Measurements from ENCODE around the gene ZNF814. TPM values are rescaled to one million over a fixed set of nuclear protein-coding genes. Genes with fewer than 3 reads are reported as not detected.
"Not testable (repeated sequence)": the region's sequence is repeated elsewhere in the genome, so short reads cannot be mapped to it uniquely, and the experiment has no call there.

The ZNF814 gene
- total RNA-seq, 2 donors from 2014 or later: 23.4 to 37.1 TPM

DNA sequence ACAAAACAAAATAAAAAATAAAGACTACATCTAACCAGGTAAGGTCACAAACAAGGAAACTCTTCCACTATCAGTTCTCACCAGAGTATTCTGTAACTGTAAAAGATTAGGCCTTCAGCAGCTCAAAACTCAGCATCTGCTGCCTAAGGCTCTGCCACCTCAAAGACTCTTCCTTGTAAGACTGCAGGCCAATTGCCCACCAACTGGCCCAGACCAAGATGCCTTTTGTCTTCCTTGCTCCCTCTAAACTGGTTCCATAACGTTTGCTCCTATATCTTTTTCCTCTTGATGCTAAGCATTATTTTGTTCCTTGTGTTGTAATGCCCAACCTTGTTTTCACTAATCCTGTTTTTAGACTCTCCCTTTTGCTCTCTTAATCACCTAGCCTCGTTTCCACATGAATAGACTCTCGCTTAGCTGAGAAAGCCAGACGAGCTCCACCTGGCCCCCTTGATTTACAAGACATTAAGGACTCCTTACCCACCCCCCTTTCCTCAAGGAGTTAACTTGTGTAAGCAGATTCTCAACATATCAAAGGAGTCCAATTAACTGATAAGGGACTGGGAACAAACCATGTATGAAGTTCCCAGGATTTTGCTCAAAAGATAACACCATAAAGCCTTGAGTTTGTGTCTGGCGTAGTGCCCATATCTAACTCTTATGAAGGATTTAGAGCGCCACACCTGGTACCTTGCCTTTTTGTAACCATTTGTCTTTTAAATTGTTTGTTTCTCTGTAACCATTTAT, 1.5 kb downstream of the ZNF814 start:
- H3K27me3 Mint-ChIP-seq: no peaks in the 10 kb centered on the region
- no peak for ATAC-seq

DNA sequence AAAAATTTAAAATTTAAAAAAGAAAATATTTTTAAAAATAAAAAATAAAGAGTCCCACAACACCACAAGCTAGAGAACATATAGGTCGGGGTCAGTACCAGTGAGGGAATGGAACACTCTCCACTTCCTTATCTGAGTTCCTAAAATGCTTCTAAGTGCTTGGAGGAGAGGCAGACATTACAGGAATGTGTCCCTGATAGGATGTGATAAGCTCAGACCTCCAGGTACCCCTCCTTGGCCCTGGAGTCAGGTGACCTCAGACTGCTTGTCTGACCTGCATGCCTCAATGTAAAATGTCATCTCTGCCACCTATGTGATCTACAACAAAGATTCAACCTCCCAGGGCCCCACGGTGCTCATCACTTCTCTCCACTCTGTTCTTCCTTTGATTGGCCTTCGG, 2.8 kb downstream of the ZNF814 start:
- Mint-ChIP-seq H3K4me1 (peaks cover 12% of the 10 kb centered on the region), H3K4me3 (no peak overlapping the region), H3K27ac (no peak overlapping the region), H3K27me3 (no peaks in the 10 kb centered on the region), H3K36me3 (ENCODE audit: low read depth) (no peaks in the 10 kb centered on the region)
- no peak for ATAC-seq
- DNase-seq: no peak
- peaks cover 4% of the 10 kb centered on the region for H3K9me3 ChIP-seq (ENCODE audit: control insufficient read depth, low read length, poor library complexity, severe bottlenecking)

More for the DNA sequence above, 1.5 kb downstream of the ZNF814 start:
- no peaks in the 10 kb centered on the region for H3K36me3 Mint-ChIP-seq (ENCODE audit: low read depth)
- H3K27ac Mint-ChIP-seq: no peak overlapping the region
- DNase-seq: no peak
- peaks cover 4% of the 10 kb centered on the region for H3K9me3 ChIP-seq (ENCODE audit: control insufficient read depth, low read length, poor library complexity, severe bottlenecking)
- H3K4me1 Mint-ChIP-seq: peaks cover 12% of the 10 kb centered on the region
- peak overlapping the region; percentile 90 for H3K4me3 Mint-ChIP-seq

GRCh38 chr19:57873883-57874799, 14.7 kb downstream of the ZNF814 start:
- H3K27me3 Mint-ChIP-seq; H3K4me1 Mint-ChIP-seq; H3K27ac Mint-ChIP-seq; H3K36me3 Mint-ChIP-seq (ENCODE audit: low read depth); ATAC-seq; H3K4me3 Mint-ChIP-seq; DNase-seq: not testable (repeated sequence)
- H3K9me3 ChIP-seq (ENCODE audit: control insufficient read depth, low read length, poor library complexity, severe bottlenecking): peaks cover 47% of the 10 kb centered on the region

GRCh38 chr19:57872450-57872849, 16.4 kb downstream of the ZNF814 start:
- Mint-ChIP-seq H3K4me3 (no peak overlapping the region), H3K27me3 (no peaks in the 10 kb centered on the region), H3K4me1 (no peaks in the 10 kb centered on the region), H3K36me3 (ENCODE audit: low read depth) (peaks cover 3% of the 10 kb centered on the region), H3K27ac (no peak overlapping the region)
- H3K9me3 ChIP-seq (ENCODE audit: control insufficient read depth, low read length, poor library complexity, severe bottlenecking): peaks cover 42% of the 10 kb centered on the region
- DNase-seq: no peak
- ATAC-seq: no peak

- peaks cover 51% of the 10 kb centered on the region for H3K9me3 ChIP-seq (ENCODE audit: control insufficient read depth, low read length, poor library complexity, severe bottlenecking)
- H3K27ac Mint-ChIP-seq: no peak overlapping the region
- ATAC-seq: no peak
- no peaks in the 10 kb centered on the region for H3K36me3 Mint-ChIP-seq (ENCODE audit: low read depth)
- H3K4me3 Mint-ChIP-seq: no peak overlapping the region
- DNase-seq: no peak
- no peaks in the 10 kb centered on the region for H3K4me1 Mint-ChIP-seq
- no peaks in the 10 kb centered on the region for H3K27me3 Mint-ChIP-seq
Measured at GRCh38 chr19:57870225-57870624, 18.6 kb downstream of the ZNF814 start.

GRCh38 chr19:57869655-57870054, 19.2 kb downstream of the ZNF814 start:
- not testable (repeated sequence) for H3K4me3 Mint-ChIP-seq; ATAC-seq; H3K27me3 Mint-ChIP-seq; DNase-seq; H3K36me3 Mint-ChIP-seq (ENCODE audit: low read depth); H3K4me1 Mint-ChIP-seq; H3K27ac Mint-ChIP-seq
- peaks cover 52% of the 10 kb centered on the region for H3K9me3 ChIP-seq (ENCODE audit: control insufficient read depth, low read length, poor library complexity, severe bottlenecking)

- no peaks in the 10 kb centered on the region for H3K4me1 Mint-ChIP-seq
- H3K27me3 Mint-ChIP-seq: no peaks in the 10 kb centered on the region
- peak overlapping the region; percentile 47 for H3K27ac Mint-ChIP-seq
- DNase-seq: no peak
- peaks cover 3% of the 10 kb centered on the region for H3K36me3 Mint-ChIP-seq (ENCODE audit: low read depth)
- ATAC-seq: no peak
- no peak overlapping the region for H3K4me3 Mint-ChIP-seq
- H3K9me3 ChIP-seq (ENCODE audit: control insufficient read depth, low read length, poor library complexity, severe bottlenecking): peaks cover 38% of the 10 kb centered on the region
Measured at GRCh38 chr19:57867868-57868492, 20.9 kb downstream of the ZNF814 start.

DNA sequence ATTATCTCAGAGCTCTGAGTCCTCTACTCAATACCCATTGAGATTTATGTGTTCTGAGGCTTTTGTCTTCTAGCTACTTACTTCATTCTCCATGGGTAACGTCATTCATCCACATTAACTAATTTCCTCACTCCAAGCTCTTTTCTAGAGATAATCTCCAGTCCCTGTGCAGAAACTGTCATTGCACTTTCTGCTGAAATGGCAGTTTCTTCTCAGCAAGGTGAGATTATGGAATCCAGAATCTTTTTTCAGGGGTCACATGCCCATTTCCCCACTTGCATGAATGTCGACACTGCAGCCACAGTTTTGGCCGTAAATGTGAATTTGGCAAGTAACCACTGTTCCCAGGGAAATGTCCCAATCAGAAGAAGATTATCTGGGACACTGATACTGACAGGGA, 26.5 kb downstream of the ZNF814 start:
- H3K9me3 ChIP-seq (ENCODE audit: control insufficient read depth, low read length, poor library complexity, severe bottlenecking): peaks cover 32% of the 10 kb centered on the region

GRCh38 chr19:57854117-57854516, 34.7 kb downstream of the ZNF814 start:
- not testable (repeated sequence) for DNase-seq; H3K9me3 ChIP-seq (ENCODE audit: control insufficient read depth, low read length, poor library complexity, severe bottlenecking); ATAC-seq

More for the DNA sequence above, 26.5 kb downstream of the ZNF814 start:
- H3K4me3 Mint-ChIP-seq; H3K36me3 Mint-ChIP-seq (ENCODE audit: low read depth); ATAC-seq; H3K4me1 Mint-ChIP-seq; DNase-seq; H3K27me3 Mint-ChIP-seq: not testable (repeated sequence)
- peak overlapping the region; percentile 5 for H3K27ac Mint-ChIP-seq

DNA sequence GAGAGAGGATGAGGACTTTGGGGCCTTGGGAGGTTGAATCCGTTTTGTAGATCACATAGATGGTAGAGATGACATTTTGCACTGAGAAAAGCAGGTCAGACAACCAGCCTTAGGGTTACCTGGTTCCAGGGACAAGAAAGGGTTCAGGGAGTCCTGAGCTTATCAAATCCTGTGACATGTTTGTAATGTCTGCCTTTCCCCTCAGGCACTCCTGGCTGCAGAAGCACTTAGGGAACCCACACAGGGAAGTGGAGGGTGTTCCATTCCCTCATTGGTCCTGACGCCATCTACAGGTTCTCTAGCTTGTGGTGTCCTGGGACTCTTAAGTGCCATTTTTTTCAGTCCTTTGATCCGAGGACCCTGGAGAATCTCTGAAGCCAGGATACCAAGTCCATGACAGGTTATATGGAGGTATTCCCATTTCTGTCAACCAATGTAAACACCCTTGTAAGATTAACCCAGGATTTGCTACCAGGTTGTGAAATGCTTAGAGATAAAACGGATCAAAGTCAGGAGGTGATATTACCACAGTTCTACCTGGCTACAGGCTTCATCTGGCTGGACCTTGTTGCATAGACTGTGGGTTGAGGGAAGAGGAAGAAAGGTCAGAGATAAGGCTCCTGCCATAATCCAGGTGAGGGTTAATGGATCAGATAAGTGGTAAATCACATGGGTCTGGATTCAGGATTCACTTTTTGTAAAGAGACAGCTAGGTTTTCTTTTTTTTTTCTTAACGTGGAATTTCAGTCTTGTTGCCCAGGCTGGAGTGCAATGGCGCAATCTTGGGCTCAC, 36.8 kb downstream of the ZNF814 start:
- Mint-ChIP-seq H3K4me1 (peaks cover 20% of the 10 kb centered on the region), H3K4me3 (peak overlapping the region; percentile 25)
- H3K27me3 Mint-ChIP-seq; H3K36me3 Mint-ChIP-seq (ENCODE audit: low read depth); H3K27ac Mint-ChIP-seq; DNase-seq; H3K9me3 ChIP-seq (ENCODE audit: control insufficient read depth, low read length, poor library complexity, severe bottlenecking); ATAC-seq: not testable (repeated sequence)

More at GRCh38 chr19:57854117-57854516, 34.7 kb downstream of the ZNF814 start:
- H3K4me1 Mint-ChIP-seq: peaks cover 18% of the 10 kb centered on the region
- H3K4me3 Mint-ChIP-seq; H3K27ac Mint-ChIP-seq; H3K27me3 Mint-ChIP-seq; H3K36me3 Mint-ChIP-seq (ENCODE audit: low read depth): not testable (repeated sequence)

GRCh38 chr19:57850553-57851017, 38.3 kb downstream of the ZNF814 start:
- Mint-ChIP-seq H3K4me1 (peaks cover 20% of the 10 kb centered on the region), H3K36me3 (ENCODE audit: low read depth) (peaks cover 2% of the 10 kb centered on the region), H3K27ac (peak overlapping the region; percentile 98), H3K4me3 (peak overlapping the region; percentile 94), H3K27me3 (no peaks in the 10 kb centered on the region)
- ATAC-seq (no peak), DNase-seq (no peak)
- no peaks in the 10 kb centered on the region for H3K9me3 ChIP-seq (ENCODE audit: control insufficient read depth, low read length, poor library complexity, severe bottlenecking)

DNA sequence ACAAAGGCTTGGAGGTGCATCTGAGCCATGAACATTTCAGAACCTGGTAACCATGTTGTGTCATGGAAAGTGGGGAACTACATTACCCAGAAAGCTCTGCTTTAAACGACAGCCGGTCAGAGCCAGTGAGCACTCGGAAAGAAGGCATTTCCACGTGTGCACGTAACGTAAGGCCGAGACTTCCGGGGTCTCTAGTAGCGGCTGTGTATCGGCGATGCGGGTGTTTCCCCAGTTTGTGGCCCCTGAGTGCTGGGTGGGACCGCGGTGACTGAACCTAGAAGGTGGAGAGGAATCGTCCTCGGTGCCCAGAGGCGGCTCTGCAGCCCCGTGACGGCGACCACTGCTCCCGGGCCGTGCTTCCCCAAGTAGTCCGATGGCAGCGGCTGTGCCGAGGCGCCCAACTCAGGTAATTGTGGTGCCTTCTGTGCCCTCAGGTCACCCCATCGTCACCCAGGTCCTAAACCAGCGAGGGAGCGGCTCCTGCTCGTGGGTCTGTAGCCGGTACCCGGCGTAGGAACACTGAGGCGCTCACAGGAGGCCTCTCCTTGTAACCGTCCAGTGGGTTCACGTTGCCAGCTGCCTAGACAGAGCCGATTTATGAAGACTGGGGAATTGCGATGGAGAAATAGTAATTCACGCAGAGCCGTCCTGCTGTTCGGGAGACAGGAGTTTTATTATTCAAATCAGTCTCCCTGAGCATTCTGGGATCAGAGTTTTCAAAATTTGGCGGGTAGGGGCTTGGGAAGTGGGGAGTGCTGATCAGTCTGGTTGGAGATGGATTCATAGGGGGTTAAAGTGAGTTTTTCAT, 39.0 kb downstream of the ZNF814 start, which contains the start of gene ZNF587:
TSS of gene ZNF587 (plus strand) at position 194 of the 808 bp plus-strand sequence. CDS start at position 374, 180 bp downstream.
- not testable (repeated sequence) for H3K27me3 Mint-ChIP-seq; H3K36me3 Mint-ChIP-seq (ENCODE audit: low read depth); H3K9me3 ChIP-seq (ENCODE audit: control insufficient read depth, low read length, poor library complexity, severe bottlenecking)
- DNase-seq (peak; percentile 65 to 72 (median 65)), ATAC-seq (peak; percentile 99)
- peak within 1 kb of the TSS; percentile 98 for H3K27ac Mint-ChIP-seq
- peak within 1 kb of the TSS; percentile 94 for H3K4me3 Mint-ChIP-seq
- peaks cover 20% of the 10 kb centered on the region for H3K4me1 Mint-ChIP-seq
